Adipocyte (in vitro differentiated cells): ENCODE data around the gene CASP4.
"Not testable (repeated sequence)": the region's sequence is repeated elsewhere in the genome, so short reads cannot be mapped to it uniquely, and the experiment has no call there.

Source experiments
- DNase-seq: peaks from one replicate; pipeline ENCODE4 v3.0.0-alpha.2; 2015; ENCODE audit warnings: low read depth
- H3K27me3 ChIP-seq: replicated peaks from 2 replicates; pipeline ENCODE4 v1.7.0; 2013; ENCODE audit warnings: mild to moderate bottlenecking, low read length, moderate library complexity; ENCODE audit not compliant: control insufficient read depth, insufficient read depth
- H3K36me3 ChIP-seq: 2 replicates; pipeline ENCODE4 v1.7.0; 2013; ENCODE audit warnings: low read length, mild to moderate bottlenecking, moderate library complexity; ENCODE audit not compliant: control insufficient read depth, insufficient read depth, severe bottlenecking
- H3K4me1 ChIP-seq: 2 replicates; pipeline ENCODE4 v1.7.0; 2013; ENCODE audit warnings: mild to moderate bottlenecking, low read length, moderate library complexity; ENCODE audit not compliant: control insufficient read depth, insufficient read depth
- H3K4me3 ChIP-seq: 2 replicates; pipeline ENCODE4 v1.7.0; 2013; ENCODE audit warnings: mild to moderate bottlenecking, low read length, moderate library complexity
- H3K9ac ChIP-seq: 2 replicates; pipeline ENCODE4 v1.7.0; 2013; ENCODE audit warnings: mild to moderate bottlenecking, low read length, moderate library complexity
- H3K9me3 ChIP-seq: 2 replicates; pipeline ENCODE4 v1.7.0; 2013; ENCODE audit warnings: mild to moderate bottlenecking, low read length, moderate library complexity; ENCODE audit not compliant: control insufficient read depth

Gene CASP4

GRCh38 chr11:104956528-104956927 lies 11.8 kb downstream of the CASP4 start:
- Histone ChIP-seq H3K4me1 (peaks cover 18% of the 10 kb centered on the region), H3K9ac (no peak overlapping the region), H3K27me3 (no peaks in the 10 kb centered on the region), H3K4me3 (no peak overlapping the region), H3K36me3 (peaks cover 41% of the 10 kb centered on the region), H3K9me3 (no peaks in the 10 kb centered on the region)
- no peak for DNase-seq

DNA sequence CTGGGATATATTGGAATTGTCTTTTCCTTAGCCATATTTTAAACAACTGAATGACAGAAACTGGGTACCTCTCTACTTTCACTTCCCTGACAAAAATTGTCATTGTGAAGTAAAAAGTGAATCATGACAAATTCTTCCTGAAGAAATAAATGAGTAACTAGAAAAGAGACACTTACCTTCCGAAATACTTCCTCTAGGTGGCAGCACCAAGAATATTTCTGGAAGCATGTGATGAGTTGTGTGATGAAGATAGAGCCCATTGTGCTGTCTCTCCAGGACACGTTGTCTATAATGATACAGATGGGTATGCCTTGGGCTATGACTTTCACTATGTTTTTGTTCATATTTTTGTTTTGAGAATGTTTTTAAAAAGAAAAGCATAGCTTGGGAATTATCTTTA lies 21.5 kb downstream of the CASP4 start:
- H3K4me3 ChIP-seq: no peak overlapping the region
- no peaks in the 10 kb centered on the region for H3K27me3 ChIP-seq
- H3K36me3 ChIP-seq: peaks cover 87% of the 10 kb centered on the region
- no peaks in the 10 kb centered on the region for H3K4me1 ChIP-seq
- H3K9me3 ChIP-seq: no peaks in the 10 kb centered on the region
- H3K9ac ChIP-seq: no peak overlapping the region
- peak; percentile 68 for DNase-seq

DNA sequence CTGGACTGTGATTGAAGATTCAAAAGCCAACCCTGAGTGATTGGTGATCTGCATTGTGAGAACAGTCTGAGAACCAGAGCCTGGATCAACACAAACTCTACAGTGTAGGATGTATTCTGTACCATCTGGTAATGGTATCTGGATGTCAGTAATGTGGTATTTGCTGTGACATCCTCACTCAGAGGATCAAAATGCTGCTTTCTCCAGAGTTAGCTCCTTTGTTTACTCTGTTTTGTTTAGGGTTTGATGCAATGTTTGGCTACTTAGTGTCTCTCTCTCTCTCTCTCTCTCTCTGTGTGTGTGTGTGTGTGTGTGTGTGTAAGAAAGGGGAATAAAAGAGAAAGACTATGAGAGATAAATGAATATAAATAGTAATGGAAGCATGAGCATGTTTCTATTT lies 24.3 kb downstream of the CASP4 start:
- H3K36me3 ChIP-seq: peaks cover 61% of the 10 kb centered on the region

GRCh38 chr11:104943561-104943960 lies 24.8 kb downstream of the CASP4 start:
- no peak overlapping the region for H3K4me3 ChIP-seq
- no peak for DNase-seq
- no peaks in the 10 kb centered on the region for H3K9me3 ChIP-seq
- H3K27me3 ChIP-seq: no peaks in the 10 kb centered on the region
- no peaks in the 10 kb centered on the region for H3K4me1 ChIP-seq
- no peak overlapping the region for H3K9ac ChIP-seq
- peaks cover 56% of the 10 kb centered on the region for H3K36me3 ChIP-seq

More for the DNA sequence above, 24.3 kb downstream of the CASP4 start:
- no peaks in the 10 kb centered on the region for H3K4me1 ChIP-seq
- no peak overlapping the region for H3K4me3 ChIP-seq
- H3K9ac ChIP-seq: no peak overlapping the region
- H3K27me3 ChIP-seq: no peaks in the 10 kb centered on the region
- H3K9me3 ChIP-seq: no peaks in the 10 kb centered on the region
- DNase-seq: no peak

- Histone ChIP-seq H3K27me3 (no peaks in the 10 kb centered on the region), H3K9me3 (peaks cover 4% of the 10 kb centered on the region), H3K36me3 (no peaks in the 10 kb centered on the region), H3K4me1 (no peaks in the 10 kb centered on the region), H3K4me3 (no peak overlapping the region), H3K9ac (no peak overlapping the region)
- DNase-seq: no peak
Observed at GRCh38 chr11:104934594-104934993, 33.8 kb downstream of the CASP4 start.

- H3K4me1 ChIP-seq: not testable (repeated sequence)
Observed at GRCh38 chr11:104934073-104934472, 34.3 kb downstream of the CASP4 start.

DNA sequence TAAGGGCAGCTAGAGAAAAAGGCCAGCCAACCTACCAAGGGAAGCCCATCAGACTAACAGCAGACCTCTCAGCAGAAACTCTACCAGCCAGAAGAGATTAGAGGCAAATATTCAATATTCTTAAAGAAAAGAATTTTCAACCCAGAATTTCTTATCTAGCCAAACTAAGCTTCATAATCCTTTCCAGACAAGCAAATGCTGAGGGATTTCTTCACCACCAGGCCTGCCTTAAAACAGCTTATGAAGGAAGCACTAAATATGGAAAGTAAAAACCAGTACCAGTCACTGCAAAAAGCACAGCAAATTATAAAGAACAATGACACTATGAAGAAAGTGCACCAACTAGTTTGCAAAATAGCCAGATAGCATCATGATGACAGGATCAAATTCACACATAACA lies 39.6 kb downstream of the CASP4 start:
- peaks cover 10% of the 10 kb centered on the region for H3K9me3 ChIP-seq
- DNase-seq: peak; percentile 15
- H3K36me3 ChIP-seq: no peaks in the 10 kb centered on the region
- no peaks in the 10 kb centered on the region for H3K27me3 ChIP-seq
- H3K9ac ChIP-seq: no peak overlapping the region
- H3K4me1 ChIP-seq: no peaks in the 10 kb centered on the region
- H3K4me3 ChIP-seq: no peak overlapping the region

More at GRCh38 chr11:104934073-104934472, 34.3 kb downstream of the CASP4 start:
- DNase-seq, H3K9me3 ChIP-seq, H3K36me3 ChIP-seq, H3K27me3 ChIP-seq, H3K9ac ChIP-seq, H3K4me3 ChIP-seq: not testable (repeated sequence)

- Histone ChIP-seq H3K4me3 (no peak overlapping the region), H3K27me3 (no peaks in the 10 kb centered on the region)
- DNase-seq: no peak
Observed at GRCh38 chr11:104926771-104927611, 41.4 kb downstream of the CASP4 start.

DNA sequence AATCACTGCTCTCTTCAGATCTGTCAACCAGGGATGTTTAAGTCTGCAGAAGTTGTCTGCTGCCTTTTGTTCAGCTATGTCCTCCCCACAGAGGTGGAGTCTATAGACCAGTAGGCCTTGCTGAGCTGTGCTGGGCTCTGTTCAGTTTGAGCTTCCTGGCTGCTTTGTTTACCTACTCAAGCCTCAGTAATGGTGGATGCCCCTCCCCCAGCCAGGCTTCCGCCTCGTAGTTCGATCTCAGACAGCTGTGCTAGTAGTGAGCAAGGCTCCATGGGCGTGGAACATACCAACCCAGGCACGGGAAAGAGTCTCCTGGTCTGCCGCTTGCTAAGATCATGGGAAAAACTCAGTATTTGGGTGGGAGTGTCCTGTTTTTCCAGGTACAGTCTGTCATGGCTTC lies 42.5 kb downstream of the CASP4 start:
- DNase-seq: no peak
- Histone ChIP-seq H3K27me3 (no peaks in the 10 kb centered on the region), H3K9me3 (peaks cover 10% of the 10 kb centered on the region), H3K4me3 (no peak overlapping the region), H3K9ac (no peak overlapping the region), H3K36me3 (no peaks in the 10 kb centered on the region), H3K4me1 (no peaks in the 10 kb centered on the region)

More at GRCh38 chr11:104926771-104927611, 41.4 kb downstream of the CASP4 start:
- Histone ChIP-seq H3K9me3 (peaks cover 10% of the 10 kb centered on the region), H3K4me1 (no peaks in the 10 kb centered on the region), H3K36me3 (no peaks in the 10 kb centered on the region), H3K9ac (no peak overlapping the region)

DNA sequence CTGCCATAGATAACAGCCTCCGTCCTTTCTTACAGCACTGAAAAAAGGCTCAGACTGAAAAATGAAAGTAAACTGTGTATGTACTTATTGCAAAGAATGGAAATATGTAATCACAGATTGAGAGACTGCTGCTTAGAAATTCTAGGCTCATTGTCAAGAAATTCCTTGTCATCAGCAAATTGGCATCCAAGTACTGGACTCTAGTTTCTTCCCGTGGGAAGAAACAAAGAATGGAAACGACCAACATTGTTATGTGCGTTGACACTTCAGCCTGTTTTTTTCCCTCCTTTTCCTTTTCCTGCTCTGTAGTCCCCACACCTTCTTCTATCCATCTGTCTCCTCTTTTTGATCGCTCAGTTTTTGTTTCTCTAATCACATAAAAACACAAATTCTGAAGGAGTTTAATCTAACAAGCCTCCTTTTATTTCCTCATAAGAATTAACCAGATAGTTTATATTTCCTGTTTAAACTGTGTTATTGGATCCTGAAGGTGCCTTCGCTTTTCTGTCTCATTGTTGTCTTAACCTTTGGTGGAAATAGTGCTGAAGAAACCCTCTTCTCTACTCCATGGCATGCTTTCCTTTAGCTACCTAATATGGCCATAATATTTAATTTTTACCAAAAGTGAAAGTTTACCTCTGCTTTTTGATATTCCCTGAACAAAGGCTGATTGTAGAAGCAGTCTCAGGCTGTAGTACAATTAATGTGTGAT lies 50.1 kb downstream of the CASP4 start:
- no peaks in the 10 kb centered on the region for H3K36me3 ChIP-seq
- peak overlapping the region; percentile 88 for H3K4me3 ChIP-seq

GRCh38 chr11:104917271-104918112 lies 50.9 kb downstream of the CASP4 start:
- Histone ChIP-seq H3K4me3 (peak overlapping the region; percentile 88), H3K9me3 (no peaks in the 10 kb centered on the region), H3K27me3 (no peaks in the 10 kb centered on the region), H3K9ac (peak overlapping the region; percentile 76), H3K36me3 (no peaks in the 10 kb centered on the region), H3K4me1 (peaks cover 6% of the 10 kb centered on the region)
- DNase-seq: no peak

More for the DNA sequence above, 50.1 kb downstream of the CASP4 start:
- peaks cover 6% of the 10 kb centered on the region for H3K4me1 ChIP-seq
- peak overlapping the region; percentile 76 for H3K9ac ChIP-seq
- H3K27me3 ChIP-seq: no peaks in the 10 kb centered on the region
- no peaks in the 10 kb centered on the region for H3K9me3 ChIP-seq
- peak; percentile 87 for DNase-seq
